Stimulated activated CD4-positive, alpha-beta T cell treated with anti-CD3 and anti-CD28 coated beads, Interleukin-2, amount 100 ng/mL, for 48 hours (primary cell): ENCODE results near the gene ABCG1.

Experiments used
- DNase-seq, 2 donors: peaks; one replicate each; pipeline ENCODE4 v3.0.0-alpha.2; 2020

The ABCG1 gene

DNA sequence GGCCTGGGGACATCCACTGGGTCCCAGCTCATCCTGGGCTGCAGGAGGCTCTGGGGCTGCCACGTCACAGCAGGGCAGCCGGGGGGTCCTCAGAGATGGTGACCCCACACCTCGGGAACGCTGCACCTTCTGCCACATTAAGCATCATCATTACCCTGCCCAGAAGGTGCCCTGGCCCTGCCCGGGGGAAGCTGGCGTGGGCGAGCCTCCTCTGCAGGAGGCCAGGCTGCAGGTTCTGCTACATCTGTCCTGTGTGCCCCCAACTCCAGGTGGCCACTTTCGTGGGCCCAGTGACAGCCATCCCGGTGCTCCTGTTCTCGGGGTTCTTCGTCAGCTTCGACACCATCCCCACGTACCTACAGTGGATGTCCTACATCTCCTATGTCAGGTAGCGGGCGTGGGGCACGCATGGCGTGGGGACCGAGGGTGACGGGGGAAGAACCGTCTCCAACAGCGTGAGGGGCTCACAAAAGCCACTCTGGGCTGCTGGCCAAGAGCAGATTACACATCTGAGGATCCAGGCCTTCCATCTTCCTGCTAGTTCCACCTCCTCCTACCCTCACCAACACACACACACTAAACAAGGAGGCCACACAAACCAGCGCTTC, 75.4 kb downstream of the ABCG1 start:
- DNase-seq: no peak

DNA sequence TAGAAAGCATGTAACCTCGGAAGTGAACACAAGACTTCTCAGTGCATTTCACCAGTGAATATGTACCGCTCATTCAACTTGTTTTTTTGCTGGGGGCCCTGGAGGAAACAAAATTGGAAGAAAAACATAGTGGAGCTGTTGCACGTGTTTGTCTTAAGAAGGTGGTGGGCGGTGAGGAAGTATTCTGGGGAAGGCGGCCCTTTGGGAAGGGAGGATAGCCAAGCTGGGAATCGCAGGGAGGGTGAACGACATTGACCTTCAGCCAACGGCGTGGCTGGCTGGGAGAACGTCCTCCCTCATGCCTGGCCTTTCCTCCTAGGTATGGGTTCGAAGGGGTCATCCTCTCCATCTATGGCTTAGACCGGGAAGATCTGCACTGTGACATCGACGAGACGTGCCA, 76.9 kb downstream of the ABCG1 start:
- no peak for DNase-seq

DNA sequence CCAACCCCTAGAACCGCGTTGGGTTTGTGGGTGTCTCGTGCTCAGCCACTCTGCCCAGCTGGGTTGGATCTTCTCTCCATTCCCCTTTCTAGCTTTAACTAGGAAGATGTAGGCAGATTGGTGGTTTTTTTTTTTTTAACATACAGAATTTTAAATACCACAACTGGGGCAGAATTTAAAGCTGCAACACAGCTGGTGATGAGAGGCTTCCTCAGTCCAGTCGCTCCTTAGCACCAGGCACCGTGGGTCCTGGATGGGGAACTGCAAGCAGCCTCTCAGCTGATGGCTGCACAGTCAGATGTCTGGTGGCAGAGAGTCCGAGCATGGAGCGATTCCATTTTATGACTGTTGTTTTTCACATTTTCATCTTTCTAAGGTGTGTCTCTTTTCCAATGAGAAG, 77.6 kb downstream of the ABCG1 start:
- no peak for DNase-seq

DNA sequence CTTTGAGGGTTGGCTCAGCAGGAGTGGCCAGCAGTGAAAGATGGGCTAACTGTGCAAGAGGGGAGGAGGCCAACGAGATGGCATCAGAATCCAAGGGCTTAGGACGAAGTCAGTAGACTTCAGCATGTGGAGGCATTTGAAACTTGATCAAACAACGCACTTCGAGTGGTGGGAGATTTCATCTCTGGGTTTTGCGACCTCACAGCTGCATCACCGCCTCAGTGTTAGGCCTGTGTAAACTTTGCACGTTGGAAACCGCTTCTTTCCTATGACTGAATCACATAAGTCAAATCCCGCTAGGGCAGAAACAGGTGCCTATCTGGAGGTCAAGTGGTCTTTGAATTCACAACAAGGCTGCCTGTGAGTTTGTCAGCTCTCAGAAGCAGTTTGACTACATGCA, 78.4 kb downstream of the ABCG1 start:
- DNase-seq: no peak

DNA sequence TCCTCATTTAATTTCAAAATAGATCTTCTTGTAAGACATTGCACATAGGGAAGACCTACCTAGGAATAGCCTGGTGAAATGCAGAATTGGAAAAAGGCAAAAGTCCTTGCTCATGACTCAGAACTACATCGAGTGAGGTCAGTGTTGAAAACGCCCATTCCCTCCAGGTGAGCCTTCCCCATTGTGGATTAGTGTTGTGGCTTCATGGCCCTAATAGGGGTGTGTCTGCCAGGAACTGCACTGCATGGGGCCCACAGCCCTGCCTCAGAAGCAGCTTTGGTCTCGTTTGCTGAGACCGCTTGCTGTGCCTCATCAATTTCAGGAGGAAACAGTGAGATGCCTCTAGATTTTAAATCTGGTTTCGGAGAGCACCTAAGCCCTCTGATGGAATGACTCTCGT, 79.3 kb downstream of the ABCG1 start:
- no peak for DNase-seq

DNA sequence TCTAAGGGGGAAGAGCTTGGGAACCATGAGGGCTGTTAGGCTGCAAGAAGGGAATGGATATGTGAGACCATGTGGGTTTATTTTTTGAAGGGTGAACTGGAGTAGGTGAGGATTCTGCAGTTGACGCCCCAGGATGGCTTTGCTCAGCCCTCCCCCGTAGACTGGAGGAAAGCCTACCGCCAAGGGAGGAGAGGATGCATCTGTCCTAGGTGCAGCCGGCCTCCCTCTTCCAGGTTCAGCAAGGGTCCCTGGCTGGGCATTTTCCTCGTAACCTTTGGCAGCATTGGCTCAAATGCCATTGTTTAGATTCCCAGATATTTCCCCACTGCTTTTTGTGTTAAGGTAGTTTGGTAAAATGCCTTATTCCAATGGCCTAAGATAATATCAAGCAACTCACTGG, 79.7 kb downstream of the ABCG1 start:
- DNase-seq: no peak

DNA sequence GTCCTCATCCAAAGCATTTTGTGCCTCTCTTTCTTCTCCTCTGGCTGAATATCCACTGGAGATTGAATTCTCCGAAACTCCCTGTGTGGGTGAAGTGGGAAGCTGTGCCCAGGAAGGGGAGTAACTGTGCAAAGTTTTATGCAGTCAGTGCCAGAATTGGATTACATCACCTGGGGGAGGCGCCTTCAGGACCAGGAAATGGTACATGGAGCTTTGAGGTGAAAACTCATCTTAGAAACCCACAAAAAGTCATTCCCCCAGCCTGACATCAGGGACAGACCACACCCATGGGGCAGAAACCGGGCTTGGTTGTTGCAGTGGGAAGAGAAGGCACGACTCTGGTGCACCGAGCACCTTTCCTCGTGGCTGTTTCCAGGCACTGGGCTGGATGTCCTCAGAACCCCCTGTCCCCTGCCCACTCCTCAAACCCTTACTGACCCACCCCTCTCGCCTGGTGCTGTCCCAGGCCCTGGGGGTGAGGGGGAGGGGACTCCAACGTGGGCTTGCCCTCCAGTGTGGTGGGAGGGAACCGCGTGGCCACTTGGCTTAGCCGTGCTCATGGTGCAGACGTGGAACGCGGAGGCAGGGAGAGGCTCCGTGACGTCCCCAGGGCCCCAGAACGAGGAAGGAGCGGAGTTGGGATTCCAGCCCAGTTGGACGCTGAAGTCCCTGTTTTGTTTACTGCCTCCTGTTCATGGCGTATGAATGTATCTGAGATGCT, 80.5 kb downstream of the ABCG1 start:
- peak in 1 of 2 donors; percentile 19 for DNase-seq

DNA sequence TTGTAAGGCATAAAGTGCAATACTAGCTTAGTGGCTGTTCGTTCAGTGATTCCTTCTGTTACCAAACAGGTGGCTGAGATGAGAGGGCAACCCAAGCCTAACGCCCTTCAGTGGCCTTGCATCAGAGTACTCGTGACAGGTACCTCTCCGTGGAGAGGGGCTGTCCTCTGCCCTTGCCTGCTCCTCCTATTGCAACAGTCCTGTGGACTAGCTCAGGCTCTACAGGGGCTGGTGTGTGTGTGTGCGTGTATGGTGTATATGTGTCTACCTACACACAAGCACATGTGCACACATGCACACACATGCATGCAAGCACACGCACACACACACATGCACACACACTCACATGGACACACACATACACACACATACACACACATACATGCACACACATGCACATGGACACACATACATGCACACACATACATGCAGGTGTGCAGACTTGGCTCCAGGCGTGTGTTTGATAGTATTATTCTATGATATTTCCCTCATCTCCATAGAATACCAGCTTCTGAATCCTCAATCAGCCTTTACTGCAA, 81.2 kb downstream of the ABCG1 start:
- no peak for DNase-seq

DNA sequence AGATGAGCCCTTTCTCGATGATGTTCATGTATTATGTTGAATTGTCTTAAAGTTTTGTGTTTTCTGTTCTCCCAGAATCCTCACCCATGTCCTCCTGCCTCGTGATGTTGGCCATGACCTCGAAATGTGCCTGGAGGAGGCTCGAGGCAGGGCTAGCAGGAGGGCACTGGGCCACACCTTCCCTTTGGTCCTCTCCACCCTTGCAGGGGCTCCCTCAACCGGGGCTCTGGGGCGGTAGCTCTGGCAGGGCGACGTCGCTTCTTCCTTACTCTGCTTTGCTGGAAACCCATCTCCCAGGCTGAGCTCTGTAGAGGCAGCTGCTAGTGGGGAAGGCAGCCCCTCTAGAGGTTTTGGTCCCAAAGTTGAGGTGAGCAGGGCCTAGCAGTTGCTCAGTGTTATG, 82.0 kb downstream of the ABCG1 start:
- DNase-seq: no peak

DNA sequence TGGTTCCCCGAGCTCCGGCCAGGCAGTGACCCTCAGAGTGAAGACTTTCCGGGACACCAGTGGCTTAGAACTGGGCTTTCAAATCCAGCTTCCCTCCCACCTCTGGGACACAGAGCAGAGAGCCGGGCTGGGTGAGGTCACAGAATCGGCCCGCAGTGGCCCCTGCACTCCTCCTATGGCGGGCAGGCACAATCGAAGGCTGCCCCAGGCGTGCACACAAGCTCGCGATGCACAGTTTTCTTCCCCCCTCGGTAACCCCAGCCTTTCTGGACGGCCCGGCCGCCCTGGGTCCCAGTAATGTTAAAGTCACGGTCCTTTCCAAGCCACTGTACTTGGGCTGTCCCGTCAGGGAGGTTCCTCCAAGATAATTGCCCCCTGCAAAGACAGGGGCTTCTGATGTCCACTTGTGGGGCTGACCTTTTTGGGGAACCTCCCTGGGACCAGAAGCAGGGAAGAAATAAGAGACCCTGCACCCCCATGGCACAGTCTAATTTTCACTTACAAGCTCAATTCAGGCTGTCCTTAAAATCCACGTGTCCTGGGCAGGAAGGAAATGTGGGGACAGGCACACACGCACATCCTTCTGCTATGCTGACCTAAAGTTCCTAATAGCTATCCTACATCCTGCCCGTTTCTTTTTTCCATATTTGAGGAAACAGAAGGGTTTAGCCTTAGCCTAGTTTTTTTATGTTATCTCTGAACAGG, 82.6 kb downstream of the ABCG1 start:
- no peak for DNase-seq

DNA sequence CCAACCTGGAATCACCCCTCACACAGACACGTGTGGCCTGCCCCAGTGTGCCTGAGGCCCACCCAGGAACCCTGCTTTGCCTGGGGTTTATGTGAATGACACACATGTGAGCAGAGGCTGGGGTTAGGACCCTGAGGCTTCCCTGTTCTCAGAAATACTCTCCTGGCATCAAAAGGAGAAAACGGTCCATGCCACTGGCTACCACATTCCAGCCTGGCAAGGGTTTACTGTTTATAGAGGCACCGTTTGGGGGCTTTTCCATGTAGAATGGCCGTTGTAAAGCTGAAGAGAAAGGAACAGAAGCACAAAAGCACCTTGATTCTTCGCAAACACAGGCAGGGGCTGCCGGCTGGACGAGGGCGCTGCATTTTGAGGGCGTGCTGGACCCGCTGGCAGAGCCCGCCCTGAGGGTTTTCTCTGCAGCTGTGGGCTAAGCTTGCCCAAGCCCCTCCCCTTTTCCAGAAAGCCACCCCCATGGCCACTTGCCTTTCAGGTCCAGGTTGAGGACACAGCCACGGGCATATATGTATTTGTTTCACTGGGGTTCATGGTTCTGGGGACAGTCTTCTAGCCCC, 83.2 kb downstream of the ABCG1 start:
- DNase-seq: no peak

DNA sequence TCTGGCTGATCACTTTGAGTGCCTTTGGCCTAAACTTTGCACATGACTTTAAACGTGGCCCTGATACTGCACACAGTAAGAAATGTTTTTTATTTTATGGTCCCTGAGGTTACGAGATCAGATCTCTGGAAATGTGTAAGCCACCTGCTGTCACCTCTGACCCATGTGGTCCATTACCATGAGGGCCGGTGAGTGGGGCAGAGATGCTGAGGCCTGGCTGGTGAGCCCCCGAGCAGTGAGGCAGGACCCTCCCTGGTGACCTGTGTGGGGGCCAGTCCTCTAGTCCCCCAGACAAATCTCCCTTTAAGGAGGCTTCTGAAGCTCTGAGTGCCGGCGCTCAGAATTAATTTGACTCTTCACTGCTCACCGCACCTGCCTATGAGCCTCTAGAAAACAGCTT, 83.9 kb downstream of the ABCG1 start:
- no peak for DNase-seq

DNA sequence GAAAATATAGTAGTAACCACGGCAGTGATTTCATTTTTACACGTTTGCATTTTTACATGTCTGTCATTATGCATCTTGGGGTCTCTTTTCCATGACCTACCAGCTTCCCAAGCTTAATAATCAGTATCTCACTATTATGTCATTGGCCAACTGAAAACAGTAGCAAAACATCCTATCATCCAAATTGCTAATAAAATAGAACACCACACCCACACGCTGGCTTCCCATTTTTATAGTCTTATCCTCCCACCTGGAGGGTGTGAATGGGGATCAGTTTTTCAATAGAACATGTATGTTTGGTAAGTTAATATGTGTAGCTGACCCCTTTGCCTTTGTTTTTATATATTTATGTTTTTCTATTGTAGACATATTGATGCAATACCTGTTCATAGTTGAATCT, 84.5 kb downstream of the ABCG1 start:
- no peak for DNase-seq

DNA sequence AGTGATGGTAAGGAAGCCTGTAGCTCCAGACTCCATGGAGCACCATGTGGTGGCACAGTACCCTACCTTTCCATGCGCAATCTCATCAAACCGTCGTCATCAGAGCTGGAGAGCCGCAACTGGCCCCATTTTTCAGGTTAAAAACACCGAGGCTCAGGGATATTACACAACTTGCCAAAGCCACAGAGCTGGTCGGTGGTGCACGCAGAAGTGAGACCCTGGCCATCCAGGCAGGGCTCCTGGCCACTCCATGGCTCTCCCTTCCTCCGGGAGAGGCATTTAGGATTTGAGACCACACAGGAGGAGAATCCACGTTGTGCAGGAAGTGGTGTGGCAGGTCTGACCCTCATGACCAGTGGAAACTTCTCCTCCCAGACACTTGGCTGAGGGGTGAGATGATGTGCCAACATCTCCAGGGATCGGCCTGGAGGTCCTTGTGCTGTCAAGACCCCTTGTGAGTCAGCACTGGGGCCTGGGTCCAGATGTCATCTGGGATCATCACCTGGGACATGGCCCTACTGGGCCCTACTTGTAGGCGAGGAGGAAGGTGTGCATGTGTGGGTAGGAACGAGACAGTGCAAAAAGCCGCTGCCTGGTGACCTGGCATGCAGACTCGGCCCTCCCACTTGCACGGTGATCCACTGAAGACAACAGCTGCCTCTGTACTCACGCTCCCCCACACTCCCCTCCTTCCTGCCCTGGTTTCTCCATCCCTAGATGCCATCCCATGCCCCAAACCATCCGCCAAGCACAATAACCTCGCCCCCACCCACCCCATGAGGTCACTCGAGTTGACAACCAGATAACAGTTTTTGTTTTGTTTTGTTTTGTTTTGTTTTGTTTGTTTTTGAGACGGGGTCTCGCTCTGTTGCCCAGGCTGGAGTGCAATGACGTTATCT, 85.9 kb downstream of the ABCG1 start:
- no peak for DNase-seq

DNA sequence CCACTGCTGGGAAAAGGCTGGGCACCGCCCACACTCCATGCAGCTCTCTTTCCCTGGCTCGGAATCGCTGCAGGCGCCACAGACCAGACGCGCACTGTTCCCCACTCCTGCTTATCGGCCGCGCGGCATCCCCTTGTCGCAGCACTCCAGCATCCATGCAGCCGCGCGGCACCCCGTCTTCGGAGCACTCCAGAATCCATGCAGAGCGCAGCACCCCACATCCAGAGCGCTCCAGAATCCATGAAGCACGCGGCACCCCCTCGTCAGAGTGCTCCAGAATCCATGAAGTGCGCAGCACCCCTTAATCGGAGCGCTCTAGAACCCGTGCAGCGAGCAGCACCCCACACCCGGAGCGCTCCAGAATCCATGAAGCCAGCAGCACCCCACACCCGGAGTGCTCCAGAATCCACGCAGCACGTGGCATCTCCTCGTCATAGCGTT, 86.8 kb downstream of the ABCG1 start:
- no peak for DNase-seq

DNA sequence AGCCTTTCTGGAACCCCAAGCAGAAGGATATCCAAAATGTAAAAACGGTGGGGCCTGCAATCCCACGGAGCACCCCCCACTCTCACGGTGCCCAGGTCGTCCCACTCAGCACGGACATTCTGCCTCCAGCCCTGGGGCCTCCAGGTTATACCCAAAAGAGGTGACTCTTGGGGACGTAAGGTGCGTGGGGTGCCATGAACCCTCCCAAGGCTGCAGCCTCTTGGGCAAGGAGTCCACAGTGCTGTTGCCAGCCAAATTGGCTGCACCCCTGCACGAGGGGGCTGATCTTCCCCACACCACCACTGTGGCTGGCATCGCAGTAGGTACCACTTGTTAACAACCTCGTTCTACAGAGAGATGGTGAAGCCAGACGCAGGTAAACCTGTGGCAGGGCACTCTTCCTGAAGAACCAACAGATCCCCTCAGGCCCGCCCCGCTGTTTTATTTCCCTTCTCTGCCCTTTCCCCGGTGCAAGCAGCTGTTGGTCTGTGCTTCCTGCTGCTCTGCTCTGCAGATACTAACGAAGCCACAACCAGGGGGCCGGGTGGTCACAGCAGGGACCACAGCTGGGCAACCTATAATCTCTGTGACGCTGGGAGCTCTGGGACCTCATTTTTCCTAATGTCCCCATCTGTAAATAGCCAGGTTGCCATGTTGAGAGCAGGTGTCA, 87.6 kb downstream of the ABCG1 start:
- no peak for DNase-seq

DNA sequence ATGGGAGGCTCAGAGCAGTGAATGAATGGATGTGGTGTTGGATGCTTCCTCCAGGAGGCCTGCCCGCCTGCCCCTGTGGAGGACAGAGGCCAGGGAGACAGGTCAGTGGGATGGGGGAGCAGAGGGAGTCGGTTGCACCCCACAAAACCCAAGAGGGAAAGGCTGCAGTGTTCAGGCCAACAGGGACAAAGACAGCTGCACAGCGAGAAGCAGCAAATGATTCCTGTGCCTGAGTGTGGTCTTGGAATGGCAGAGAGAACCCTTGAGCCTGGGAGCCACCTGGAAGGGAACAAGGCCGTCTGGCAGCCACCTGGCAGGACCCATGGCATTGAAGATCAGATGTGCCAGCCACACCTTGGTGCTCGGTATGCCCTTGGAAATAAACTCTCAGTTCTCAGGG, 88.2 kb downstream of the ABCG1 start:
- no peak for DNase-seq

DNA sequence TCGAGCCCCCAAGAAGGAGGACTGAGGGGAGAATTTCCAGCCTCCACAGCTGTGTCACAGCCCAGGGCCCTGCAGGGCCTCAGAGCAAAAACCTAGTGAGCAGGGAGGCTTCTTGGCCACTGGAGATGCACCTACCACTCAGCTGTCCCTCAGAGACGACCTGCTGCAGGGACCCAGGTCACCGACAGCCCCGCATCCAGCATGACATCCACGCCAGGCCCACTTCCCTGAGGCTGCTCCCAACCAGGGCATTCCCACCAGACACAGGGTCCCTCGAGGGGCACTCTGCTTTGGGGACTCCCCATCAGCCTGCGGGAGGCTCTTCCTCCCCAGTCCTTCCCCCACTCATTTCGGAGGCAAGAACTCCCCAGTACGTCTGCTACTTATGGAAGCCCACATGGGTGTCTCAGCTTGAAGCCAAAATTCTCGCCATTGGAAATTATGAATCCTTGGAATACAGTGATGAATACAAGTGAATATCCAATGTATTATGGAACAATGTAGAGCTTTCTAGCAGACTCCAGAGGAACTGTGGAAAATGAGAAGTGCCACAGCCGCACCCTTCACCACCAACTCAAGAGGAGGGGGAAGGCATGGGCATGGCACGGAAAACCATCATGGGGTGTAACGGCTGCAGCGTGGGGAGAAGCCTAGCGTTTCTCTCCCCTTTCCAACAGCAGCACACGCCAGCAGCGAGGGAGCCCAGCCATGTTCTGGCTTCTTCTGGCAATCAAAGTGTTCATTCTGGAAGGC, 89.4 kb downstream of the ABCG1 start:
- DNase-seq: no peak

DNA sequence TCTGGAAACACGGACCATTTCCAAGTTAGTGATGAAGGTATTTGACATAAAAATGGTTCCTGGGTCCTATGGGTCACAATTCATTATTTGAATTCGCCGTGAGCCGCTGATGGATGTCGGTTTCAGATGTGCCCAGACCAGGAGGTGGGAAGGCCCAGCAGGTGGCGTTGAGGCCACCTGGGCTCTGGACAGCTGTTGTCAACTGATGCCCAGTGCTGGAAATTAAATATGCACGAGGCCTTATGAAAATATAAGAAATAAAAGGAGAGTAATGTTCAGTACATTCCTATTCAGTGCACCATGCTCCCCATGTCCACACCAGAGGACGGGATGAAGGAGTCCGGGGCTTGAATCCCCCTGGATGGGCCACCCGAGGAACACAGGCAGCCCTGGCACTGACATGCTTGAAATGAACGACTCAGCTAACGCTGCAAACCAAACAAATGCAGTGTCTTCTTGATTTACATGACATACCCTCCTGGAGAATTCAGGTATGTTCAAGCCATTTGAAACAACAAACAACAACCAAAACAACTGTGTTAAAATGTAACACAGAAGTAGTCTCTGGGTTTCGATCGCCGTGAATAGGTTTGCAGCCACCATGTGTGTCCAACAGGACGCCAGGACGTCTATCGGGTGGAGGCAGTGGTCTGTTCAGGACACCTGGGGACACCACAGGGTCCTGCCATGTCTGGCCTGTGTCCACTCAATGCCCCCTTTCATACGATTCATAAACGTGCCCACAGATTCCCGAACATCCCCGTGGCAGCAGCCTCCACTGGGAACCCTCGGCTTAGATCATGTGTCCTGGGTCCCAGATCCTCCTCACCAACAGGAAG, 90.2 kb downstream of the ABCG1 start:
- no peak for DNase-seq

DNA sequence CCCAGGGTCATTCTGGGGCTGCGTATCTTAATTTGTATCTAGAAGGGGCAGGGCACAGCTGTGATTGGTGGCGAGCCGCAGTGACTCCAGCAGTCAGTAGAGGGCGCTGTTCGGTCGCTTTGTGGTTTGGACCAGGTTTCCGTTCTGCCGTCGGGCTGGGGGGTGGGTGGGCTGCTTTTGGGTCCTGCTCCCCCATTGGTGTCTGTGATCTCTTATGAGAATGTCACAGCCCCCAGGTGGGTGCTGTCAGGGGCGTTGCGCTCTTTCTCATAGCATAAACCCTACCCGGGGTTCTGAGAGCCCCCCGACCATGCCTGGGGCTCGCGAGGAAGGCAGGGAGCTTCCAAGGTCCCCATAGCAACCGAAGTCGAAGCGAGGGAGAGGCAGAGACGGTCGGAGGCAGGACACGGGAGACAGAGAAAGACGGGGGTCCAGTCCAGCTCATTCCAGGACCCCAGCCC, 90.8 kb downstream of the ABCG1 start:
- DNase-seq: peak; percentile 79 to 81
